WTC11 (cell line): Measurements from ENCODE around the gene NFX1. TPM values are rescaled to one million over a fixed set of nuclear protein-coding genes. Genes with fewer than 3 reads are reported as not detected.

Experiments used
- ATAC-seq: fragments of 200-7000 bp; cut with Tn5 transposase; 2 replicates; pipeline ENCODE4 v1.10.0; 2021; ENCODE audit warnings: mild to moderate bottlenecking, moderate library complexity
- CTCF ChIA-PET: fragments of 300-600 bp; sonication (Branson Sonifier 250); formaldehyde crosslinking; loops from one replicate; lab custom pipeline; 2021; ENCODE audit warnings: antibody characterized with exemption; lab: Charles Lee
- POLR2A ChIA-PET: fragments of 350-600 bp; sonication (Branson Sonifier 250); formaldehyde crosslinking; loops from one replicate; lab custom pipeline; 2021; ENCODE audit warnings: antibody characterized with exemption; lab: Charles Lee
- DNase-seq: peaks from one replicate; pipeline ENCODE4 v3.0.0; 2021; ENCODE audit warnings: low spot score
- H3K27ac Mint-ChIP-seq: 2 replicates; pipeline ENCODE4 v1.8.0; 2021; ENCODE audit warnings: mixed read lengths
- H3K27me3 Mint-ChIP-seq: 2 replicates; pipeline ENCODE4 v1.8.0; 2021; ENCODE audit warnings: low read depth, mild to moderate bottlenecking, moderate library complexity, mixed read lengths
- H3K36me3 Mint-ChIP-seq: 2 replicates; pipeline ENCODE4 v1.8.0; 2021; ENCODE audit warnings: mixed read lengths
- H3K4me1 Mint-ChIP-seq: 2 replicates; pipeline ENCODE4 v1.8.0; 2022; ENCODE audit warnings: mixed read lengths
- H3K4me3 Mint-ChIP-seq: 2 replicates; pipeline ENCODE4 v1.8.0; 2021; ENCODE audit warnings: mild to moderate bottlenecking, moderate library complexity, mixed read lengths
- H3K9me3 Mint-ChIP-seq: 2 replicates; pipeline ENCODE4 v1.8.0; 2021; ENCODE audit warnings: mixed read lengths
- ATF1 ChIP-seq: sonication (generic); formaldehyde crosslinking; IDR thresholded peaks from 2 replicates; pipeline ENCODE4 v1.8.1; 2023; ENCODE audit warnings: mild to moderate bottlenecking, moderate library complexity, missing genetic modification reagents
- ELF4 ChIP-seq: sonication (generic); formaldehyde crosslinking; IDR thresholded peaks from 2 replicates; pipeline ENCODE4 v1.8.1; 2022; ENCODE audit warnings: low read depth, mild to moderate bottlenecking, moderate library complexity, missing genetic modification reagents
- FOXP1 ChIP-seq: sonication (generic); formaldehyde crosslinking; IDR thresholded peaks from 2 replicates; pipeline ENCODE4 v1.8.0; 2022; ENCODE audit warnings: missing genetic modification reagents, mild to moderate bottlenecking, moderate library complexity, borderline replicate concordance
- GTF2I ChIP-seq: fragments of 250-450 bp; sonication (Bioruptor Pico); conservative IDR thresholded peaks from 2 replicates; pipeline ENCODE4 v1.4.0; 2021; ENCODE audit warnings: mild to moderate bottlenecking
- HMGA2 ChIP-seq: fragments of 250-450 bp; sonication (Bioruptor Pico); IDR thresholded peaks from 2 replicates; pipeline ENCODE4 v1.4.0; 2021; ENCODE audit warnings: mild to moderate bottlenecking, moderate library complexity
- IRF2 ChIP-seq: sonication (generic); formaldehyde crosslinking; IDR thresholded peaks from 2 replicates; pipeline ENCODE4 v1.8.0; 2022; ENCODE audit warnings: low read depth, missing genetic modification reagents, borderline replicate concordance
- JAZF1 ChIP-seq: fragments of 250-450 bp; sonication (Bioruptor Pico); IDR thresholded peaks from 2 replicates; pipeline ENCODE4 v1.9.0; 2021; ENCODE audit warnings: moderate library complexity, mild to moderate bottlenecking, inconsistent platforms
- NR2C2 ChIP-seq: sonication (generic); formaldehyde crosslinking; IDR thresholded peaks from 2 replicates; pipeline ENCODE4 v1.8.0; 2022; ENCODE audit warnings: mild to moderate bottlenecking, missing genetic modification reagents
- SOX15 ChIP-seq: fragments of 250-450 bp; sonication (Bioruptor Pico); IDR thresholded peaks from 2 replicates; pipeline ENCODE4 v1.9.0; 2021; ENCODE audit warnings: mild to moderate bottlenecking
- TCF7 ChIP-seq: sonication (generic); formaldehyde crosslinking; IDR thresholded peaks from 2 replicates; pipeline ENCODE4 v1.8.0; 2022; ENCODE audit warnings: mild to moderate bottlenecking, low read depth, missing genetic modification reagents, moderate library complexity
- TEAD4 ChIP-seq: sonication (generic); formaldehyde crosslinking; IDR thresholded peaks from 2 replicates; pipeline ENCODE4 v1.8.0; 2022; ENCODE audit warnings: mild to moderate bottlenecking, missing genetic modification reagents
- TP53 ChIP-seq: sonication (generic); formaldehyde crosslinking; IDR thresholded peaks from 2 replicates; pipeline ENCODE4 v1.8.1; 2023; ENCODE audit warnings: mild to moderate bottlenecking, missing genetic modification reagents
- ZBTB21 ChIP-seq: sonication (generic); formaldehyde crosslinking; IDR thresholded peaks from 2 replicates; pipeline ENCODE4 v1.8.1; 2023; ENCODE audit warnings: mild to moderate bottlenecking, missing genetic modification reagents, borderline replicate concordance
- ZNF121 ChIP-seq: sonication (generic); formaldehyde crosslinking; IDR thresholded peaks from 2 replicates; pipeline ENCODE4 v1.8.0; 2023; ENCODE audit warnings: missing genetic modification reagents
- ZNF317 ChIP-seq: sonication (generic); formaldehyde crosslinking; IDR thresholded peaks from 2 replicates; pipeline ENCODE4 v1.8.1; 2023; ENCODE audit warnings: low read depth, mild to moderate bottlenecking, moderate library complexity, missing genetic modification reagents, borderline replicate concordance
- ZNF396 ChIP-seq: fragments of 250-450 bp; sonication (Bioruptor Pico); IDR thresholded peaks from 2 replicates; pipeline ENCODE4 v1.8.0; 2021; ENCODE audit warnings: mild to moderate bottlenecking, moderate library complexity, borderline replicate concordance
- total RNA-seq: library from RNA; stranded (reverse); gene quantifications from 3 replicates; pipeline ENCODE4 v1.2.3, GENCODE V29; 2021
- TF ChIP-seq, protein P1 (sequence below): sonication (generic); formaldehyde crosslinking; IDR thresholded peaks from 2 replicates; pipeline ENCODE4 v1.8.0; 2023; ENCODE audit warnings: missing genetic modification reagents
- TF ChIP-seq, protein P2 (sequence below): sonication (generic); formaldehyde crosslinking; IDR thresholded peaks from 2 replicates; pipeline ENCODE4 v1.8.0; 2023; ENCODE audit warnings: mild to moderate bottlenecking, missing genetic modification reagents
- TF ChIP-seq, protein P3 (sequence below): fragments of 250-450 bp; sonication (Bioruptor Pico); IDR thresholded peaks from 2 replicates; pipeline ENCODE4 v1.8.0; 2021; ENCODE audit warnings: mild to moderate bottlenecking
- TF ChIP-seq, protein P4 (sequence below): fragments of 250-450 bp; sonication (Bioruptor Pico); IDR thresholded peaks from 2 replicates; pipeline ENCODE4 v1.9.0; 2021; ENCODE audit warnings: mild to moderate bottlenecking
- TF ChIP-seq, protein P5 (sequence below): fragments of 200-600 bp; IDR thresholded peaks from 2 replicates; pipeline ENCODE4 v1.8.0; 2022; ENCODE audit warnings: antibody characterized with exemption
- TF ChIP-seq, protein P6 (sequence below): sonication (generic); formaldehyde crosslinking; conservative IDR thresholded peaks from 2 replicates; pipeline ENCODE4 v1.8.1; 2022; ENCODE audit warnings: mild to moderate bottlenecking, missing genetic modification reagents

Gene NFX1
- total RNA-seq, 1 experiment from 2014 or later = 30.9 TPM

DNA sequence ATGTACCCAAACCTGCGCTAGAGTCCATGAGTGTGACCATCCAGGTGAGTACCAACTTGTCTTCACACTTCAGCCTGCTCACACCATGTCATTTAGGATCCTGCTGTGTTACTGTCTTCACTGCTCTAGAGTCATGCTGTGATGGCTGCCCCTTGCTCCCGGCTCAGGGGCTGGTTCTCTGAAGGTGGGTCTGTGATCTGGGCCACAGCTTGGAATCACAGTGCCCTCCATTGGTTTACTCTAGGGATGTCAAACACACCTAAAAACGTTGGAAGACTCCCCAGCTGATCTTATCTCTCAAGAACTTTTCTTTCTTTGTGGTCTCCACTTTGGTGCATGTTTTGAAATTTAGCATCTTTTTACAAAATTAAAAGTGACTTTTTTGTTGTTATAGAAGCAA, 53.8 kb downstream of the NFX1 start (continued):
- TF ChIP-seq TP53 (CRISPR knock-in tag) = no peak
- TF ChIP-seq ZNF121 (CRISPR knock-in tag) = no peak
- TF ChIP-seq, protein P1, sequence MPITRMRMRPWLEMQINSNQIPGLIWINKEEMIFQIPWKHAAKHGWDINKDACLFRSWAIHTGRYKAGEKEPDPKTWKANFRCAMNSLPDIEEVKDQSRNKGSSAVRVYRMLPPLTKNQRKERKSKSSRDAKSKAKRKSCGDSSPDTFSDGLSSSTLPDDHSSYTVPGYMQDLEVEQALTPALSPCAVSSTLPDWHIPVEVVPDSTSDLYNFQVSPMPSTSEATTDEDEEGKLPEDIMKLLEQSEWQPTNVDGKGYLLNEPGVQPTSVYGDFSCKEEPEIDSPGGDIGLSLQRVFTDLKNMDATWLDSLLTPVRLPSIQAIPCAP = no peak
- TF ChIP-seq FOXP1 = no peak
- TF ChIP-seq ELF4 = no peak
- TF ChIP-seq IRF2 = no peak
- no peak for TF ChIP-seq JAZF1
- TF ChIP-seq, protein P2, sequence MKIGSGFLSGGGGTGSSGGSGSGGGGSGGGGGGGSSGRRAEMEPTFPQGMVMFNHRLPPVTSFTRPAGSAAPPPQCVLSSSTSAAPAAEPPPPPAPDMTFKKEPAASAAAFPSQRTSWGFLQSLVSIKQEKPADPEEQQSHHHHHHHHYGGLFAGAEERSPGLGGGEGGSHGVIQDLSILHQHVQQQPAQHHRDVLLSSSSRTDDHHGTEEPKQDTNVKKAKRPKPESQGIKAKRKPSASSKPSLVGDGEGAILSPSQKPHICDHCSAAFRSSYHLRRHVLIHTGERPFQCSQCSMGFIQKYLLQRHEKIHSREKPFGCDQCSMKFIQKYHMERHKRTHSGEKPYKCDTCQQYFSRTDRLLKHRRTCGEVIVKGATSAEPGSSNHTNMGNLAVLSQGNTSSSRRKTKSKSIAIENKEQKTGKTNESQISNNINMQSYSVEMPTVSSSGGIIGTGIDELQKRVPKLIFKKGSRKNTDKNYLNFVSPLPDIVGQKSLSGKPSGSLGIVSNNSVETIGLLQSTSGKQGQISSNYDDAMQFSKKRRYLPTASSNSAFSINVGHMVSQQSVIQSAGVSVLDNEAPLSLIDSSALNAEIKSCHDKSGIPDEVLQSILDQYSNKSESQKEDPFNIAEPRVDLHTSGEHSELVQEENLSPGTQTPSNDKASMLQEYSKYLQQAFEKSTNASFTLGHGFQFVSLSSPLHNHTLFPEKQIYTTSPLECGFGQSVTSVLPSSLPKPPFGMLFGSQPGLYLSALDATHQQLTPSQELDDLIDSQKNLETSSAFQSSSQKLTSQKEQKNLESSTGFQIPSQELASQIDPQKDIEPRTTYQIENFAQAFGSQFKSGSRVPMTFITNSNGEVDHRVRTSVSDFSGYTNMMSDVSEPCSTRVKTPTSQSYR (CRISPR knock-in tag) = no peak
- no peak for TF ChIP-seq ZBTB21 (CRISPR knock-in tag)
- TF ChIP-seq NR2C2 = no peak
- TF ChIP-seq, all 79 proteins: peak for 0

DNA sequence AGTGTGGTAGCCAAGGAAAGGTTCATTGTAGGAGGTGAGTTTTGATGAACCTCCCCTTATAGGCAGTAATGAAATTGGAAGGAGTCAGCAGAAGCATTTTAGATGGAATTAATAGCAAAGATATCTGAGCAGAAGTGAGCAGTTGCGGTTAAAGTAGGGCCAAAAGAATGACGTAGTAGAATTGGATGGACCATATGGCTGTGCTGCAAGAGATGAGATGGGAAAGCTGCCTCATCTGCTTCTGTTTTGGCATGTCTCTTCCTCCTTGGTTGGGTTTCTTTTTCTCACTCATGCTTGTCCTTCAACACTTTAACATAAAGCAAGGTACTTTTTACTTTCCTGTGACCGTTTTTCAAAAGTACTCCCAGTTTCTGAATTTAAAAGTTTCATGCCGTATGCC, 56.2 kb downstream of the NFX1 start:
- H3K9me3 Mint-ChIP-seq = no peaks in the 10 kb centered on the region; the same call in 1 of the 2 replicates
- peaks cover 53% of the 10 kb centered on the region for H3K36me3 Mint-ChIP-seq
- TF ChIP-seq ZNF396 (CRISPR knock-in tag) (no peak), SOX15 (CRISPR knock-in tag) (no peak), TCF7 (CRISPR knock-in tag) (no peak), GTF2I (no peak)
- TF ChIP-seq, protein P2 (CRISPR knock-in tag) = no peak
- TF ChIP-seq, protein P3, sequence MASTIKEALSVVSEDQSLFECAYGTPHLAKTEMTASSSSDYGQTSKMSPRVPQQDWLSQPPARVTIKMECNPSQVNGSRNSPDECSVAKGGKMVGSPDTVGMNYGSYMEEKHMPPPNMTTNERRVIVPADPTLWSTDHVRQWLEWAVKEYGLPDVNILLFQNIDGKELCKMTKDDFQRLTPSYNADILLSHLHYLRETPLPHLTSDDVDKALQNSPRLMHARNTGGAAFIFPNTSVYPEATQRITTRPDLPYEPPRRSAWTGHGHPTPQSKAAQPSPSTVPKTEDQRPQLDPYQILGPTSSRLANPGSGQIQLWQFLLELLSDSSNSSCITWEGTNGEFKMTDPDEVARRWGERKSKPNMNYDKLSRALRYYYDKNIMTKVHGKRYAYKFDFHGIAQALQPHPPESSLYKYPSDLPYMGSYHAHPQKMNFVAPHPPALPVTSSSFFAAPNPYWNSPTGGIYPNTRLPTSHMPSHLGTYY (CRISPR knock-in tag) = no peak
- H3K27me3 Mint-ChIP-seq = no peaks in the 10 kb centered on the region
- 0 out of 2 replicates have a peak overlapping the region, but pooled peaks have one; percentile 14 for H3K27ac Mint-ChIP-seq
- POLR2A ChIA-PET = no interaction called here
- H3K4me1 Mint-ChIP-seq = peaks cover 6% of the 10 kb centered on the region; the same call in 1 of the 2 replicates
- DNase-seq (no peak), ATAC-seq (no peak)
- CTCF ChIA-PET = no interaction called here
- no peak overlapping the region for H3K4me3 Mint-ChIP-seq

DNA sequence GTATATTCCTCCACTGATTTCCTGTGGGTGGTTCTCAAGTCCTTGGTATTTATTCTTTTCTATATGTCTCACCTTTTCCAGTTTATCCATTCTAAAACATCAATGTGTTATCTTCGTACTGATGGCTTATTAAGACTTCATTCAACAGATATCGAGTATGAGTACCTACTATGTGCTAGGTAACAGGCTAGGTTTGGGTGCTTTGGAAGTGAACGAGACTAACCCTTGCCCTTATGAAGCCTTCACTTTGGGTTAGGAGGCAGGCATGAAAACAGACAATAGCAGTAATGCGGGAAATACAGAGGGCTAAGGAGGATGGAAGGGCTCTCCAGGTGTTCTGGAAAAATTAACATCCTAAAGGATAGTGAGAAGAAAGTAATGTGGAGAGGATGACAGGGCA, 58.7 kb downstream of the NFX1 start:
- H3K9me3 Mint-ChIP-seq = no peaks in the 10 kb centered on the region; the same call in 1 of the 2 replicates
- POLR2A ChIA-PET = no interaction called here
- peaks cover 42% of the 10 kb centered on the region for H3K36me3 Mint-ChIP-seq
- TF ChIP-seq TEAD4 (CRISPR knock-in tag) = no peak
- no peak for TF ChIP-seq ATF1 (CRISPR knock-in tag)
- TF ChIP-seq, protein P4, sequence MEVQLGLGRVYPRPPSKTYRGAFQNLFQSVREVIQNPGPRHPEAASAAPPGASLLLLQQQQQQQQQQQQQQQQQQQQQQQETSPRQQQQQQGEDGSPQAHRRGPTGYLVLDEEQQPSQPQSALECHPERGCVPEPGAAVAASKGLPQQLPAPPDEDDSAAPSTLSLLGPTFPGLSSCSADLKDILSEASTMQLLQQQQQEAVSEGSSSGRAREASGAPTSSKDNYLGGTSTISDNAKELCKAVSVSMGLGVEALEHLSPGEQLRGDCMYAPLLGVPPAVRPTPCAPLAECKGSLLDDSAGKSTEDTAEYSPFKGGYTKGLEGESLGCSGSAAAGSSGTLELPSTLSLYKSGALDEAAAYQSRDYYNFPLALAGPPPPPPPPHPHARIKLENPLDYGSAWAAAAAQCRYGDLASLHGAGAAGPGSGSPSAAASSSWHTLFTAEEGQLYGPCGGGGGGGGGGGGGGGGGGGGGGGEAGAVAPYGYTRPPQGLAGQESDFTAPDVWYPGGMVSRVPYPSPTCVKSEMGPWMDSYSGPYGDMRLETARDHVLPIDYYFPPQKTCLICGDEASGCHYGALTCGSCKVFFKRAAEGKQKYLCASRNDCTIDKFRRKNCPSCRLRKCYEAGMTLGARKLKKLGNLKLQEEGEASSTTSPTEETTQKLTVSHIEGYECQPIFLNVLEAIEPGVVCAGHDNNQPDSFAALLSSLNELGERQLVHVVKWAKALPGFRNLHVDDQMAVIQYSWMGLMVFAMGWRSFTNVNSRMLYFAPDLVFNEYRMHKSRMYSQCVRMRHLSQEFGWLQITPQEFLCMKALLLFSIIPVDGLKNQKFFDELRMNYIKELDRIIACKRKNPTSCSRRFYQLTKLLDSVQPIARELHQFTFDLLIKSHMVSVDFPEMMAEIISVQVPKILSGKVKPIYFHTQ (CRISPR knock-in tag) = no peak
- TF ChIP-seq ELF4 = no peak
- TF ChIP-seq HMGA2 (CRISPR knock-in tag) = no peak
- TF ChIP-seq, protein P5, sequence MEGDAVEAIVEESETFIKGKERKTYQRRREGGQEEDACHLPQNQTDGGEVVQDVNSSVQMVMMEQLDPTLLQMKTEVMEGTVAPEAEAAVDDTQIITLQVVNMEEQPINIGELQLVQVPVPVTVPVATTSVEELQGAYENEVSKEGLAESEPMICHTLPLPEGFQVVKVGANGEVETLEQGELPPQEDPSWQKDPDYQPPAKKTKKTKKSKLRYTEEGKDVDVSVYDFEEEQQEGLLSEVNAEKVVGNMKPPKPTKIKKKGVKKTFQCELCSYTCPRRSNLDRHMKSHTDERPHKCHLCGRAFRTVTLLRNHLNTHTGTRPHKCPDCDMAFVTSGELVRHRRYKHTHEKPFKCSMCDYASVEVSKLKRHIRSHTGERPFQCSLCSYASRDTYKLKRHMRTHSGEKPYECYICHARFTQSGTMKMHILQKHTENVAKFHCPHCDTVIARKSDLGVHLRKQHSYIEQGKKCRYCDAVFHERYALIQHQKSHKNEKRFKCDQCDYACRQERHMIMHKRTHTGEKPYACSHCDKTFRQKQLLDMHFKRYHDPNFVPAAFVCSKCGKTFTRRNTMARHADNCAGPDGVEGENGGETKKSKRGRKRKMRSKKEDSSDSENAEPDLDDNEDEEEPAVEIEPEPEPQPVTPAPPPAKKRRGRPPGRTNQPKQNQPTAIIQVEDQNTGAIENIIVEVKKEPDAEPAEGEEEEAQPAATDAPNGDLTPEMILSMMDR = no peak
- no peak for TF ChIP-seq ZNF317 (CRISPR knock-in tag)
- TF ChIP-seq NR2C2 = no peak
- no peak for TF ChIP-seq ZNF396 (CRISPR knock-in tag)
- TF ChIP-seq, protein P6, sequence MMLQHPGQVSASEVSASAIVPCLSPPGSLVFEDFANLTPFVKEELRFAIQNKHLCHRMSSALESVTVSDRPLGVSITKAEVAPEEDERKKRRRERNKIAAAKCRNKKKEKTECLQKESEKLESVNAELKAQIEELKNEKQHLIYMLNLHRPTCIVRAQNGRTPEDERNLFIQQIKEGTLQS (CRISPR knock-in tag) = no peak

More for the DNA sequence above, 58.7 kb downstream of the NFX1 start:
- no peak overlapping the region for H3K4me3 Mint-ChIP-seq
- CTCF ChIA-PET = no interaction called here
- DNase-seq = no peak
- ATAC-seq = no peak
- H3K4me1 Mint-ChIP-seq = peaks cover 6% of the 10 kb centered on the region; the same call in 1 of the 2 replicates
- H3K27ac Mint-ChIP-seq = peak overlapping the region; percentile 3; the same call in 1 of the 2 replicates
- H3K27me3 Mint-ChIP-seq = no peaks in the 10 kb centered on the region
